Sigmoid colon (tissue), 4 donors: ENCODE data around the gene RC3H1.

ENCODE experiments used
- POLR2AphosphoS5 ChIP-seq, 4 donors: sonication (generic); formaldehyde crosslinking; IDR thresholded peaks; one replicate each; pipeline ENCODE4 v1.6.1; 2017; ENCODE audit warnings: antibody characterized with exemption in 4 of 4
- TF ChIP-seq, protein P1 (sequence below), 4 experiments: fragments of 450-650 bp in 3 of 4; fragments of 200-600 bp in 1 of 4; IDR thresholded peaks; one replicate each; pipeline ENCODE4 v1.5.1; 2016 to 2019; ENCODE audit warnings: antibody characterized with exemption in 4 of 4, mild to moderate bottlenecking in 3 of 4, moderate library complexity in 2 of 4

DNA sequence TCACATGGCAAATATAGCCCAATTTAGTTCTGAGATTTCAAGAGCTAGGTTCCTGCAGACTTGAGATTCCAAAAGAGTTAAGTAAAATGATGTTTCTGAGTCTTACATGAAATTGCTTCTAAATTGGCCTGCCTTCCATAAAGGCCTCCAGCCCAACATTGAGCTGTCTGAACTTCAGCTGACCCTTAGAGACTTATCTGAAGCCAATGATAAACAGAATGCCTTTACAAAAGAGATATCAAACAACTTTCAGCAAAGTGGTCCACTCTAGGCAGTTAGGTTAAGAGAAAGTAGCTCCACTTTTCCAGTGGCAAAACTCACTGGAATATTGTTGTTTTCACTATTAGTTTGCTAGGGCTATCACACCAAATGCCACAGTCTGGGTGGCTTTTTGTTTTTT lies 6.3 kb upstream of the RC3H1 start:
- TF ChIP-seq, protein P1, sequence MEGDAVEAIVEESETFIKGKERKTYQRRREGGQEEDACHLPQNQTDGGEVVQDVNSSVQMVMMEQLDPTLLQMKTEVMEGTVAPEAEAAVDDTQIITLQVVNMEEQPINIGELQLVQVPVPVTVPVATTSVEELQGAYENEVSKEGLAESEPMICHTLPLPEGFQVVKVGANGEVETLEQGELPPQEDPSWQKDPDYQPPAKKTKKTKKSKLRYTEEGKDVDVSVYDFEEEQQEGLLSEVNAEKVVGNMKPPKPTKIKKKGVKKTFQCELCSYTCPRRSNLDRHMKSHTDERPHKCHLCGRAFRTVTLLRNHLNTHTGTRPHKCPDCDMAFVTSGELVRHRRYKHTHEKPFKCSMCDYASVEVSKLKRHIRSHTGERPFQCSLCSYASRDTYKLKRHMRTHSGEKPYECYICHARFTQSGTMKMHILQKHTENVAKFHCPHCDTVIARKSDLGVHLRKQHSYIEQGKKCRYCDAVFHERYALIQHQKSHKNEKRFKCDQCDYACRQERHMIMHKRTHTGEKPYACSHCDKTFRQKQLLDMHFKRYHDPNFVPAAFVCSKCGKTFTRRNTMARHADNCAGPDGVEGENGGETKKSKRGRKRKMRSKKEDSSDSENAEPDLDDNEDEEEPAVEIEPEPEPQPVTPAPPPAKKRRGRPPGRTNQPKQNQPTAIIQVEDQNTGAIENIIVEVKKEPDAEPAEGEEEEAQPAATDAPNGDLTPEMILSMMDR (IDR thresholded peaks at IDR 0.05), result no peak
- TF ChIP-seq POLR2AphosphoS5 (IDR thresholded peaks at IDR 0.05), result no peak
